H54 (cell line): Measurements from ENCODE around the gene ADCY5.

Experiments used
- DNase-seq: peaks from one replicate; pipeline ENCODE4 v3.0.0; 2011; ENCODE audit warnings: low spot score, mixed read lengths; ENCODE audit not compliant: insufficient read length
- FAIRE-seq: peaks from 3 replicates; lab custom pipeline; 2011; peaks lifted over from hg19 to GRCh38; lab: Jason Lieb, UNC
- POLR2A ChIP-seq: IDR thresholded peaks from 2 replicates; pipeline ENCODE4 v1.6.1; 2011; ENCODE audit warnings: low read depth, mild to moderate bottlenecking, low read length

ADCY5 gene

DNA sequence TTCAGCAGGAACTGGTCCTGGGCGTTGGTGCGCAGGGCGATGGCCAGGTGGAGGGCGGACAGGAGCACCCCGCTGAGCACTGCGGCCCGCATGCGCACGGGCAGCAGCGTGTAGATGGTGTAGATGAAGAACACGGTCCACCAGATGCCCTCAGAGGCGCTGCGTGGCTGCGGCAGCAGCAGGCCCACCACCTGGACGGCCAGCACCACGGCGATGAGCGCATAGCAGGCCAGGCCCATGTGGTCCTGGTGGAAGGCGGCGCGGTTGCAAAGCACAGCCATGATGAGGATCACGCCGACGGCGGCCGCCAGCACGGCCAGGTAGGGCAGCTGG lies 1.5 kb downstream of the ADCY5 start:
- DNase-seq (no peak), FAIRE-seq (no peak)
- TF ChIP-seq POLR2A: no peak

DNA sequence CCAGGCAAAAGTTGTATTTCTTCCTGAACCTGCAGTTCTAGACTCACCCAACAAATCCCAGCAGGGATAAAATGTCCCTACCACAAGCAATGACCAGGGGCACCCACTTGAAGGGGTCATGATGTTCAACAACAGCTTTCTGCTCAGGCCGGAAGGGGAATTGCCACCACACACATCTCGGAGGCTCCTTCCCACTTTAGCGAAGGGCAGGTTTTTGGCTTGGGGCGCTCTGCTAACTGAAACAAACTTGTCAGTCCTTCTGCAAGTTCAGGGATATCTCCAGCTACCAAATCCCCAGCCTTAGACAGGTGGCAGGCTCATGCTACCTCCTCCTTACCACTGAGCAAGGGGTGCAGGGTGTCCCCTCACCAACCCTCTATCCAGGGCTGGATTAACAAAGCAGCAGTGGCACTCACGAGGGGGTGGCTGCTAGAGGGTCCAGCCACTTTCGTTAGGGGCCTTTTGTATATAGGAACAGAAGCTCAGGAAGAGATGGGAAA lies 2.2 kb downstream of the ADCY5 start:
- FAIRE-seq: no peak
- TF ChIP-seq POLR2A: no peak
- no peak for DNase-seq

DNA sequence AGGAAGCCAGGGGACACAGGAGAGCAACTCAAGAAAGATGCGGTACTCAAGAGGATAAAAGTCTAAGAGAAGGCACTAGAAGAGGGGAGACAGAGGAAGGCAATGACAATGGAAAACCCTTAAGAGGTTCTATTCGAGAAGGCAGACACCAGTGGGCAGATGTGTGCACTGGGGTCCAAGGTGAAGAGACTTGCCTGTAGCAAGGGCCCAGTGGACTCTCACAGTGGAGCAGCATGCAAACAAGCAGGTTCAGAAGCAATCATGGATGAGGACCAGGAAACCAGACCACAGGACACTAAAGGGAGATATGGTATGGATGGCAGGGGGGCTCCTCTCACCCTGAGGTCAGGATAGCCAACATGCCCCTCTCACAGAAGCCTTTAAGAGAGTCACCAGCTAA lies 2.7 kb downstream of the ADCY5 start:
- no peak for FAIRE-seq
- no peak for TF ChIP-seq POLR2A
- DNase-seq: no peak

- FAIRE-seq: no peak
Observed at GRCh38 chr3:123445702-123446101, 3.2 kb downstream of the ADCY5 start.

DNA sequence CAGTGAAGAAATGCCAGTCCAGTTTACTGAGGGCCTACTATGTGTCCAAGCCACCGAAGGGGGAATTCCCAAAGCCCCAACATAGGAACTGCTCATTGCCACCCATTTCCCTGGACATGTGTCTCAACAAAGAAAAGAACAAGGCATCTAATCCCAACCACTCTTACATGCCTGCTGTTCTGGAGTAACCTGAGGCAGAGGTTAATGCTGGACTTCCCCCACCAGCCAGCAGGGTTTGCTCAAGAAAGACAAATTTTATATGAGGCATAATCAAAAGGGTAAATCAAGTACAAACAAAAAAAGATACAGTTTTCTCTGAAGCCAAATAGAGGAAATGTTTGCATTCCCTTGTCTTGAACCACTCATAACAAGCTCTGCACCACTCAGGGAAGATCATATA lies 4.1 kb downstream of the ADCY5 start:
- FAIRE-seq: no peak
- TF ChIP-seq POLR2A: no peak
- no peak for DNase-seq

More at GRCh38 chr3:123445702-123446101, 3.2 kb downstream of the ADCY5 start:
- DNase-seq: no peak
- no peak for TF ChIP-seq POLR2A

DNA sequence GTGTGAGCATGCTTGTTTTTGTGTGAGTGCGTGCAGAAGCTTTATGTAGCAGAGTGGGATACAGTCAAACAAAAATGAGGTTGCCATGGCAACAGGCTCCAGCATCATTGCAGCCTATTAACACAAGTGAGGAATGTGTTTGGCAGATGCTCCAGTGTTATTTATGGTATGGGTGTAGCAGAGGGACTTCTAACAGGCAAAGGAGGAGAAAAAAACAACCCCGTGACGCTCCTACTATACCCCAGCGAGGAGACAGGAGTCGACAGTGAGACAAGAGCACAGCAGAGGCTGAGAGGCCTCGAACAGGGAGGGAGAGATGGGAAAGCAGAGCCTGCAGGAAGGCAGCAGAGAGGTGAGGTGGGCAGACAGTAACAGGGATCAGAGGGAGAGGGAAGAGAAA lies 4.9 kb downstream of the ADCY5 start:
- no peak for TF ChIP-seq POLR2A
- no peak for DNase-seq
- no peak for FAIRE-seq

DNA sequence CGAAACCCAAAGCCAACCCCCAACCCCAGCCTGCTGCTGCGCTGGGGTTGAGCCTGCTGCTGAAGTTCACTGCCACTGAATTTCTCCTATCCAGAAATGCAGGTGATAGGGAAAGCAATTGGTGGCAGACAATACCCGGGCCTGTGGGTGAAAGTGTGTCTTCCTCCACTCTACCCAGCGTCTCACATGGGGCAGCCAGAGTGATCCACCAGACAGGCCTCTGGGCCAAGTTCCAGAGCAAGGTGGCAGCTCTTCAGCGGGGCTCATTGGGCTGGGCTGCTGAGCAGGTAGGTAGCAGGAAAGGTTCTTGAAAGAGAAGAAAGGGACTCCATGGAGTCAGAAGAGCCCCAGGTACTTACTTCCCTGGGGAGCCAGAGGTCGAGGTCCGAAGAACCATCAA lies 6.0 kb downstream of the ADCY5 start:
- no peak for DNase-seq
- FAIRE-seq: no peak
- TF ChIP-seq POLR2A: no peak

DNA sequence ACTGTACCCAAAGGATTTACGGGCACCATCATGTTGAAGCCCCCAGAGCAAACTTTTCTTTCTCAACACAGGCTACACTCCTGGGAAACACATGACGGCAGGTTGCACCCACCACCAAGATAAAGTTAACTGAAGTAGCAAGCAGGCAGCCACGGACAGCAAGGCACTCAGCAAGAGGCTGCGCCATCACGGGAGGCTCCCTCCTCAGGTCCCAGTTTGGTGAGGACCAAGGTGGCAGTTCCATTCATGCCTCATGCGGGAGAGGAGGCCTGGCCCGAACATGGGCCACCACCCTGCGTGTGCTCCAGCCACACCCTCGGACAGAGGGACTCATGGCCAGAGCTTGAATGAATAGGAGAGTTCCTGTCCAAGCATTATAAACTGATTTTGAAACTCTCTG lies 6.8 kb downstream of the ADCY5 start:
- DNase-seq (no peak), FAIRE-seq (no peak)
- no peak for TF ChIP-seq POLR2A

- no peak for FAIRE-seq
- no peak for DNase-seq
- no peak for TF ChIP-seq POLR2A
Observed at GRCh38 chr3:123439806-123440580, 8.9 kb downstream of the ADCY5 start.

- FAIRE-seq: no peak
- DNase-seq: no peak
- TF ChIP-seq POLR2A: no peak
Observed at GRCh38 chr3:123432832-123433523, 15.9 kb downstream of the ADCY5 start.

GRCh38 chr3:123431658-123432324 lies 17.1 kb downstream of the ADCY5 start:
- no peak for DNase-seq
- no peak for TF ChIP-seq POLR2A
- FAIRE-seq: no peak

DNA sequence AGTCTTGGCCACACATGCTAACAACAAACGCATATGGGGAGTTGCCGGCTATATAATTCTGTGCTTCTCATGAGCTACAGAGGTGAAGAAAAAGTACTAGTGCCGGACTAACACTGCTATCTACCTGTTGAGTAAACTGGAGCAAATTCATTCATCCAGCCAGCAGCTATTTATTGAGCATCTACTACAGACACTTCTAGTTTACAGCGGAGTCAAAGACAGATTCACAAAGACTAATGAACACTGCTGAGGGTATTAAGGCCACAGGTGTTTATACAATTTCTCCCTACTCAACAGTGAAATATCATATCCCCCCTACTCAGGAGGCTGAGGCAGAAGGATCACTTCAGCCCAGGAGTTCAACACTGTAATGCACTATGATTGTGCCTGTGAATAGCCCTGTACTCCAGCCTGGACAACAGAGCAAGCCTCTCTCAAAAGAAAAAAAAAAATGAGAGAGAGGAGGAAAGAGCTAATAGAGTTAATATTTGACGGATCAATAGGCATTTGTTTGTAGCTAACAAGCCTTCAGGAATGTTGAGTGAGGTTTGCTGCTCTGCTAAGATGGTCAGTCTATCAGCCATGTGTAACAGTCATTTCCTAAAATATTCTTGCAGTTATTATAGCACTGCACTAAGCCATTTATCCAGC lies 17.8 kb downstream of the ADCY5 start:
- TF ChIP-seq POLR2A: no peak
- DNase-seq: no peak
- FAIRE-seq: no peak

DNA sequence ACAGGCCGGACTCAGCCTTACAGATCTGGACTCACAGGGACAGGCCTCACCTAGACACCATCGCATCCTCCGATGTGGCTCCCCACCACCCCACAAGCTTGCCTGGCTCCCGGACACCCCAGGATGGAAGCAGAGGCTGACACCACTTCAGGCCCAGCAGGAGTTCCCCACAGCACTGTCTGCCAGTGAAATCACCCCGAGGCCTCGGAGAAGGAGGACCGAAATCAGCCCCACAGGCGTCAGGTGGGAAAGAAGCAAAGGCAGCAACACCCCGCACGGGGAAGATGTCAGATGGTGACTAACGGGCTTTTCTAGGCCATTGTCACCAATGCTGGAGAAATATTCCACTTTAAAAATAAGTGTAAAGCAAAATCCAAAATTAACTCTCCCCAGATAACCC lies 18.6 kb downstream of the ADCY5 start:
- TF ChIP-seq POLR2A: no peak
- no peak for FAIRE-seq
- no peak for DNase-seq

DNA sequence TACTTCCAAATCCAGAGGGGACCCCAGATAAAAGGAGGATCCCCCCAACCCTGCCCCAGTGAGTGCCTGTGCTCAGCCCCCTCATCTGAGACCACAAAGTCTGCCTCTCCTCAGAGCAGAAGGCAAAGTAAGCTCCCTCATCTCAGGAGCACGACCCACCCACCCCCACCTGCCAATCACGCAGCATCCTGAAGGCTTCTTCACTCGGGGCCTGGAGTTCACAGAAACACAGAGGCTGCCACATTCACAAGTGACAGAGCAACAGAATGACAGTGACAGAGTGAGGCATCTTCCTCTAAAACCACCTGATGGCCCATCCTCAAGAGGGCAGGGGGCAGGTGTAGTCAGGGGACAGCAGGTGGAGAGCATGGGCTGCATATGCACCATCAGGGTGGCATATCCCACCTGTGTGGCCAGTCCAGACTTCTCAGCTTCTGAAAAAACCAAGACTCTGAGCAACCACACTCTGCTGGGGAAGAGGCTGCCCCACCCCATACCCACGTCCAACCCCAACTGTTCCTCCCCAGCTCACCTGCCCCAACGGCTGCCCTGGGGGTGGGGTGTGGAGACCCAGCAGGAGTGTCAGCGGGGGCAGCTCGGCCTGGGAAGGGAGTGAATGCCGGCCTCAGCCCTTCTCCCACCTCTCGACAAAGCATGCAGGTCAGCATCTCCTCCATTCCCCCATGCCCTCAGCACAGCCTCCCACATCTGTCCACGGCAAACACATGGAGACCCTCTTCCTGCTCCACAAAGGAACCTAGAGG lies 19.3 kb downstream of the ADCY5 start:
- DNase-seq (no peak), FAIRE-seq (no peak)
- TF ChIP-seq POLR2A: no peak
